ENCODE data around the gene IFT80.

DNA sequence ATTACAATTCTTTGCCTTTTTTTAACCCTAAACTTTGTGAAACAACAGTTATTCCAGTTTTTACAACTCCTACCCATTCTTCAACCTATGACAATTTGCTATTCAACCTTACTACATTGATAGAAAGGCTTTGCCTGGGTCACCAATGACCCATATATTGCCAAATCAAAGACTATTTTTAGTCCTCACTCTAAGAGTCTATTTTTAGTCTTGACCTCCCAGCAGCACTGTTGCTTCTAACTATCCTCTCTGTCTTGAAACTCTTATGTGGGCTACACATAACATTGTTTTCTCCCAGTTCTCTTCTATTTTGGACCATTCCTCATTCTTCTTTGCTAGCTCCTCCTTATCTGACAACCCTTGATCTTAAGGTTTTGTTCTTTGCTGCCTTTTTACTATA is 102.4 kb downstream of the IFT80 start:
- TF ChIP-seq, protein P1, sequence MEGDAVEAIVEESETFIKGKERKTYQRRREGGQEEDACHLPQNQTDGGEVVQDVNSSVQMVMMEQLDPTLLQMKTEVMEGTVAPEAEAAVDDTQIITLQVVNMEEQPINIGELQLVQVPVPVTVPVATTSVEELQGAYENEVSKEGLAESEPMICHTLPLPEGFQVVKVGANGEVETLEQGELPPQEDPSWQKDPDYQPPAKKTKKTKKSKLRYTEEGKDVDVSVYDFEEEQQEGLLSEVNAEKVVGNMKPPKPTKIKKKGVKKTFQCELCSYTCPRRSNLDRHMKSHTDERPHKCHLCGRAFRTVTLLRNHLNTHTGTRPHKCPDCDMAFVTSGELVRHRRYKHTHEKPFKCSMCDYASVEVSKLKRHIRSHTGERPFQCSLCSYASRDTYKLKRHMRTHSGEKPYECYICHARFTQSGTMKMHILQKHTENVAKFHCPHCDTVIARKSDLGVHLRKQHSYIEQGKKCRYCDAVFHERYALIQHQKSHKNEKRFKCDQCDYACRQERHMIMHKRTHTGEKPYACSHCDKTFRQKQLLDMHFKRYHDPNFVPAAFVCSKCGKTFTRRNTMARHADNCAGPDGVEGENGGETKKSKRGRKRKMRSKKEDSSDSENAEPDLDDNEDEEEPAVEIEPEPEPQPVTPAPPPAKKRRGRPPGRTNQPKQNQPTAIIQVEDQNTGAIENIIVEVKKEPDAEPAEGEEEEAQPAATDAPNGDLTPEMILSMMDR (IDR thresholded peaks at IDR 0.05), result no peak
- no peak for TF ChIP-seq POLR2A (IDR thresholded peaks at IDR 0.05)
